ENCODE results near the gene MESD. TPM values are rescaled to one million over a fixed set of nuclear protein-coding genes. Genes with fewer than 3 reads are reported as not detected.

Gene MESD
- total and polyA plus RNA-seq, 9 of the 15 experiments (the other 6 are each of a cell fraction or from before 2014, with no cell fraction given) = 11.3 to 39.7 (median 22.8) TPM

GRCh38 chr15:81033508-81033907 is 43.9 kb upstream of the MESD start:
- no peaks in the 10 kb centered on the region for H4K20me1 ChIP-seq (replicated peaks; ENCODE audit: control insufficient read depth, insufficient read depth, low read length)
- POLR2A ChIA-PET = interaction anchor here (1.1 kb wide), 1 partner anchor 15 kb away, joined by 3 read pairs; no protein-coding TSS in a partner anchor
- intact Hi-C loops (cut with micrococcal nuclease) = no loop called here
- no peak for ATAC-seq
- TF ChIP-seq SNRNP70 (optimal IDR thresholded peaks at IDR 0.05; ENCODE audit: low read depth, low read length) (no peak), ZFPM2 (CRISPR knock-in tag; IDR thresholded peaks at IDR 0.05) (no peak), PHF8 (IDR thresholded peaks at IDR 0.05; ENCODE audit: borderline replicate concordance, low read length) (no peak), ATF1 (CRISPR knock-in tag; IDR thresholded peaks at IDR 0.05) (no peak), ATF1 (tag; IDR thresholded peaks at IDR 0.05) (no peak), NCOA1 (IDR thresholded peaks at IDR 0.05; ENCODE audit: low read depth) (no peak), MED1 (CRISPR knock-in tag; IDR thresholded peaks at IDR 0.05; ENCODE audit: borderline replicate concordance) (no peak), ZNF121 (CRISPR knock-in tag; conservative IDR thresholded peaks at IDR 0.05) (no peak), ZNF778 (CRISPR knock-in tag; IDR thresholded peaks at IDR 0.05) (no peak), HMBOX1 (IDR thresholded peaks at IDR 0.05) (no peak), ZNF75A (CRISPR knock-in tag; IDR thresholded peaks at IDR 0.05) (no peak), MYNN (IDR thresholded peaks at IDR 0.05) (no peak), MYNN (CRISPR knock-in tag; IDR thresholded peaks at IDR 0.05) (no peak), ZNF165 (CRISPR knock-in tag; IDR thresholded peaks at IDR 0.05; ENCODE audit: borderline replicate concordance) (no peak), CXXC5 (CRISPR knock-in tag; IDR thresholded peaks at IDR 0.05) (no peak), SMAD2 (IDR thresholded peaks at IDR 0.05; ENCODE audit: low read depth, low read length) (no peak)
- H3K9me3 ChIP-seq (replicated peaks; ENCODE audit: control insufficient read depth, insufficient read depth, low read depth, low read length) = peaks cover 9% of the 10 kb centered on the region
- H3K4me3 ChIP-seq = no peak overlapping the region
- no TSS peak for BruUV-seq (replicated peaks)
- DNase-seq (ENCODE audit: extremely low read depth in 1 of 4, low spot score in 3 of 4) = no peak
- CTCF ChIA-PET (ENCODE audit: low intra/inter-chr PET ratio) = no interaction called here
- no peaks in the 10 kb centered on the region for H3K36me3 ChIP-seq (ENCODE audit: control insufficient read depth, insufficient read depth, low read length)
- 9% methylated on average over 2 of the region's 2 CpGs for WGBS (ENCODE audit: insufficient coverage, low coverage, missing lambda C conversion rate)
- no peak overlapping the region for H3K27ac ChIP-seq (ENCODE audit: extremely low read depth, low read depth, low read length)
- peak; percentile 6 for FAIRE-seq
- in situ Hi-C loops (cut with MboI) = no loop called here
- H3K9ac ChIP-seq (ENCODE audit: insufficient read depth in 1 of 2, low read depth in 2 of 2, low read length in 2 of 2) = no peak overlapping the region
- H3K9me1 ChIP-seq (ENCODE audit: control insufficient read depth, insufficient read depth, low read length) = no peaks in the 10 kb centered on the region
- H3K4me1 ChIP-seq (replicated peaks in 1 of 2; ENCODE audit: control insufficient read depth in 2 of 2, insufficient read depth in 2 of 2, low read length in 2 of 2) = no peaks in the 10 kb centered on the region; a peak in 1 of 5 replicates
- H3K4me2 ChIP-seq (ENCODE audit: insufficient read depth, low read length) = no peak overlapping the region
- no peaks in the 10 kb centered on the region for H3K27me3 ChIP-seq (ENCODE audit: control insufficient read depth in 2 of 2, insufficient read depth in 2 of 2, low read length in 2 of 2)
- H2AFZ ChIP-seq (ENCODE audit: low read depth, low read length) = no peak overlapping the region
- no peaks in the 10 kb centered on the region for H3K79me2 ChIP-seq (ENCODE audit: control insufficient read depth, insufficient read depth, low read length)
